GM20431 (cell line): ENCODE measurements around the gene ASF1A.

Source experiments
- in situ Hi-C: fragments of 300-500 bp; cut with MseI, MboI; formaldehyde crosslinking; loops from one replicate; pipeline ENCODE4 v1.15.0; 2020; ENCODE audit warnings: low sequenced_read_pairs; ENCODE audit not compliant: unreplicated experiment

The ASF1A gene

GRCh38 chr6:118877806-118878205 lies 16.1 kb upstream of the ASF1A start:
- in situ Hi-C loops: no loop called here

- in situ Hi-C loops: no loop called here
Measured at GRCh38 chr6:118881440-118882313, 12.3 kb upstream of the ASF1A start.

DNA sequence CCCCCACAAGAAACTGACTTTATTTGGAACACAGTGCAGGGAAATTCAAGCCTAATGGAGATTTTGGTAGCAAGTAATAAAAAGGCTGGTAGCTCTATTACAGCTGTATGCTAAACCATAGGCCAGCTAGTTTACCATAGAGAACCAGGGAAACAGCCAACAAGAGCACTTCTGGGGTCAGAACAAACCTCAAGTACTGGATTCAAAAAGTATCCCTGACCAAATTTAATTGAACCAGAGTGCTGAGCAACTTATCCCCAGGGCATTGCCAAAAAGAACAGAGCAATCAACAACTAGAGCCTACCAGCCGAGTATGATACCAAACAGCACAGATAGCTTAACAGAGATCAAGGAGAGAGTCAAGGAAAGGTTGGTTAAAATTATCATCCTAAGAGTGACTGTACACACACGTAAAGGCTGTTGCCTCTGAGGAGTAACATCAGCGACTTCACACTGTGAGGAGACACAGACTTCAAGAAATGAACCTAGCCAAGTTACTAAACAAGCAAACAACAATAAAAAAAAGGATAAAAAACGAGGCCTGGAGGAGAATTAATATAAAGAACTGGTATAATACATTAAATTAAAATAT lies 11.5 kb upstream of the ASF1A start:
- in situ Hi-C loops: no loop called here

GRCh38 chr6:118886641-118887040 lies 7.3 kb upstream of the ASF1A start:
- in situ Hi-C loops: no loop called here

- in situ Hi-C loops: no loop called here
Measured at GRCh38 chr6:118889163-118889562, 4.8 kb upstream of the ASF1A start.

DNA sequence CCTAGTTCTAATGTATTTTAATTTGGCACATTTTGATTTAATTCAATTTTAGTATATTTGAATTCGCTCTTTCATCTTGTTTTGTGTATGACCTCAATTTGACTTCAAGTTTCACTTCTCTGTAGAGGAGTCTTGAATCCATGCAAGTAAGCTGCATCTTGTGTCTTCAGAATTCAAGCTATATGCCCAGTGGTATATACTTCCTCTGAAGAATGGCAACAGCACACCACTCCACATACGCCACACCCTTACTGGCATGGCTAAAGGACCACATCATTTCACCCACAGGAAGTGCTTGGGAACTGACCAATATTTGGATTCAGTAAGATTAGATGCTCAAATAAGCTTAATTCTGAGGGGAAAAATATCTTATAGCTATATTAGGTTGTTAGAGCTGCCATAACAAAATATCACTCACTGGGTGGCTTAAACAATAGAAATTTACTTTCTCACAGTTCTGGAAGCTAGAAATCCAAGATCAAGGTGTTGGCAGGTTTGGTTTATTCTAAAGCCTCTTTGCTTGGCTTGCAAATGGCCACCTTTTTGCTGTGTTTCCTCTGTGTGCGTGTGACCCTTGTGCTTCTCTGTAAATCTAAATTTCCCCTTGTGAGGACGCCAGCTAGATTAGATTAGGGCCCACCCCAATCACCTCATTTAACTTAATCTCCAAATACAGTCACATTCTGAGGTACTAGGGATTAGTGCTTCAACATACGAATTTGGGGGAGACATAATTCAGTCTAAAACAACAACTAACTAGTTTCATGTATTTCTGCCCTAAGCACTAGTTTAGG lies 2.8 kb upstream of the ASF1A start:
- in situ Hi-C loops: no loop called here

DNA sequence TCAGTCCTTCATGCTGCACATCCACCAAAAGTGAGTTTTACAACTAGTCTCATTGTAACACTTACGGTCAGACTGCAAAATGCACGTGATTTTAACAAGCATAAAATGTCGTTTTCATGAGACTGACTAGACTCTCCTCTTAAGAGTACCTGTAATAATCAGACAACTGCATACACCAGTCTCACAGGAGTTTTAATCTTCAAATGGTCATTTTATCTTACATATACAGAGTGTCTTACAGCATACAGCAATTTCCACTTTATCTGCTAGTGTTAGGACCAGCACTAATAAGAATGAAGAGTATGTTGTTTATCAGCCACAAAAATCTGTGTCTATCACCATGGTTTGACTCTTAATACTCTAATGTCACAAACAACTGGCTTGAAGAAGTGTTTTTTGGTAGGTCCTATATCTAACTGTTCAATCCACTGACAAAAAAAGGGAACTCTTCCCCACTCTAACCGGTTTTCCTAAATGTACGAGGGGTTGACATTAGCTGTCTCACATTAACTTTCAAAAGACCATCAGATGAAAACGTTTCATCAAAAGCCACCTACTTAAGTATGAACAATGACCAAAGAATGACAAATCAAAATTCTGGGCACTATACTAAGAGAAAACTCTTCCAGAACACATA lies 1.5 kb upstream of the ASF1A start:
- in situ Hi-C loops: no loop called here

DNA sequence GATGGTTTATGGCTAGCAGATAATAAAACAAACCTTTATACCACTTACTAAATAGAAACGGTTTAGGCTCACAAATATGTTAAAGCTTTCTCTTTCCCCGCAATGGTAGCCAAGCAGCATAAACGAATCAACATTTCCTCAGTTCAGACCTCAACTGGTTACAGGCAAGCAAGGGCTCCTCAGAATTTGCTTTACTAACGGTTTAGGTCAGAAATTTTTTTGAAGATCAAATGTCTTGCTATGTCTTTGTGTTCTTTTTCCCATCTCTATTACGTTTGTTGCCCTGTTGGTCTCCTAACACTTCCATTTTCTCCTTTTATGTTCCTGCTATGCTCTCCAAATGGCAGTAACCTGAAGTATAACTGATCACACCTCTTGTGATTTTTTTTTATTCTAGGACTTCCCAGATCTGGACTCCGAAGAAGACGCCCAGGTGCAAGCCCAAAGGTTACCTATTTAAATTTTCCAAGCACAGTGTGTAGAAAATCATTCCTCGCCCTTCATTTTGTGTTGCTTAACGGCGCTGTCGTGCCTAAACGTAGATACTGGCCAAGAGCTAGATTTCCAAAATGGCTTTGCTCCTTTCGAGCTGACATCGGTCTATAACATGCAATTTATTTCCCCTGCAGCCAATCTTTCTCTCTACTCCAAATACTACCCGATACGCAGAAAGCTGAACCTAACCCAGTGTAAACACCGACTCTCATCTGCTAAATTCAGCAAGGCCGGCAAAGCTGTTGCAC lies 717 bp upstream of the ASF1A start:
- in situ Hi-C loops: no loop called here

DNA sequence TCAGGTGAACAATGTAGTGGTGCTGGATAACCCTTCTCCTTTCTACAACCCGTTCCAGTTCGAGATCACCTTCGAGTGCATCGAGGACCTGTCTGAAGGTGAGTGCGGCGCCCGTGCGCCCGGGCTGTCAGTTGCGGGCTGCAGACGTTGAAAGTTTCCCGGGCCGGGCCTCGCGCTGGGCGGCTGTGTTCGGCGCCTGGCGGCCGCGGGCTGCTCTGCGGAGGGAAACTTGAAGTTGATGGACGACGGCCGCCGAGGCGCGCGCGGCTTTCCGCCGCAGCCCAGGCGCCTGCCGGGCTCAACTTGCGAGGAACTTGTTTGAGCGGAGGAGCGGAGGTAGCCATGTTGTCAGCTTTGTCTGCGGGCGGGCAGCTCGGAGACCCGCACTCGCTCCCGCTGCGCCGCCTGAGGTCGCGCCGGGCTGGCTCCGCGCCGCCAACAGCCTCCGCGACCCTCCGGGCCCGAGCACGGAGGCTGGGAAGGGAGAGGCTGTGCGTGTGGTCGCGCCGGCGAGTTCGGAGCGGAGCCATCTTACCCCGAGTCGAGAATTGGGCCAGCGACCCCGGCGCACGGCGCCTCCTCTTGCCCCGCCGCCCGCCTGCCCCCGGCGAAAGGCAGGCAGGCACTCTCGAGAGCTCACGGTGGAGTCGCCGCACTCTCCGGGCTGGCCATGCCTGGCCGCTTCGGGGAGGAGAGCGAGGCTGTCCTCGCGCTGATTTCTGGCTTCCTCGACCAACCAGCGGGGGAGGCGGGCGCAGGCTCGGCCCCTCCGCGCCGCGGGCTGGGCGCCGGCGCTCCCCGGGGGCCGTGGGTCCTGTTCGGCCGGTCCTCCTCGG lies 691 bp downstream of the ASF1A start:
- in situ Hi-C loops: no loop called here

DNA sequence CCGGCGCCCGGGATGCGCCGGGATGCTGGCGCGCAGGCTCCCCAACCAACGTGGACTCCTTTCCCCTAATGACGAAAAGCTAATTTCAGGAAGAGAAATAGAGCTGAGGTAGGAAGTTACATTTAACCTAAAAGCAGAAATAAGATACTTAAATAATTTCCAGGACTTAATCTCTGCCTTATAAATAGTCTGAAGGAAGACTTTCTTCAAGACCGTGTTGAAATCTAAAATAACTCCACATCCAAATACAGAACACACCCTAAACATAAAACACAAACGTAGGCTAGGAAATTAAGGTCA lies 1.3 kb downstream of the ASF1A start:
- in situ Hi-C loops: no loop called here

DNA sequence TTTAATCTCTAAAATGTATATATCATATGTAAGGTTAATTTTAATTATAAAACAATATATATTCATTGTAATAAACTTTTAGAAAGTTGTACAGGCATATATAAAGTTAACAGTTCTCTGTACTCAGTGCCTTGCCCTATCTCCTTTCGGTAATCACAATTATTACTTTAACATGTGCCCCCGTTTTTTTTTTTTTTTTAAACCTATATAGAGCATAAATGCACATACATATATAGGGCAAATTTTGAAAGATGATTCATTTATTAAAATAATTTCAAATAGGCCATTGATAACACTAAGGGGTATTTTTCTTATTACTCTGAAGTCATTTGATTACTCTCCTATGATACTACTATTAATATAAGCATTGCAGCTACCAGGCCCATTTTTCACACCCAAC lies 1.9 kb downstream of the ASF1A start:
- in situ Hi-C loops: no loop called here

DNA sequence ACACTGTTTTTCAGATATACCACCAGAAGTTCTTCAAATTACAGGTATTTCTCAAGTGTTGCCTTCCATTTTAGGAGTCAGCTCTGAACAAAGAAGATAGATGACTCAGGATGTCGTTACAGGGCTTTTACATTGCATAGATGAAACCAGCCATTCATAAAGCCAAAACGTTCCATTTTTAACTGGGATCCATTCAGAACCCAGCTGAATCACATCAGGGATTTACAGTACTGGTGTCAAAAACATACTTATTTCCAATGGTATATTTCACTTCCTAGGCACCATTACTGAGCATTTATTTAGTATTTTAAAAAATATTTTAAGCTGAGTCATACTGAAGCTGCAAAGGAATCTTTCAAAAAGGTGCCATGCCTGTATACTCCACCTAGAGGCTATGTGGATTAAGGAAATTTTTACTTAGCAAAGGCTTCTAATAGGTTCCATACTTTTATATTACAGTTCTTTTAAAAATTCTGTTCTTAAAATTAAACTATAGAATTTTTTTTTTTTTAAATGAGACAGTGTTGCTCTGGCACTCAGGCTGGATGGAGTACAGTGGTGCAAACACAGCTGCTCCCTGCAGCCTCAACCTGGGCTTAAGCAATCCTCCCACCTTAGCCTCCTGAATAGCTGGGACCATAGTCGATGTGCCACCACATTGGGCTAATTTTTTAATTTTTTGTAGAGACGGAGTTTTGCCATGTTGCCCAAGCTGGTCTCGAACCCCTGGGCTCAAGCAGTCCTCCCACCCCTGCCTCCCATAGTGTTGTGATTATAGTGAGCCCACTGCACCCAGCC lies 2.6 kb downstream of the ASF1A start:
- in situ Hi-C loops: no loop called here

- in situ Hi-C loops: no loop called here
Measured at GRCh38 chr6:118897386-118897785, 3.4 kb downstream of the ASF1A start.

DNA sequence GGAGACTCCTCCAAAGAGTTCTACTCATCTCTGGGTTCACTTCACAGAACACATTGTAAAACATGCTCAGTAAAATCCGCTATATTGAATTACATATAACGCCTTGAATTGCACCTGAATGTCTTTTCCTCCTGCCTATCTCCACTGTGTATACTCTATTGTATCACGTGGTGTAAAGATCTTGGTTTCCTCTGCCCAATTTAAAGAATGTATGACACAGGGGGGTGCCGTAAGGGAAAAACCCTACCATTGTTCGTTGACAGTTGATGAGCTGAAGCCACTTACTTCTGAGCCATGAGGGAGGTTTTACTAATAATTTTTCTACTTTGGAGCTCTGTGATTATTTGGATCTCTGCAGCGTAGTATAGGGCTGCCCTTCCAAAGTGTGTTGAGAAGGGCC lies 6.0 kb downstream of the ASF1A start:
- in situ Hi-C loops: no loop called here

GRCh38 chr6:118902726-118903125 lies 8.8 kb downstream of the ASF1A start:
- in situ Hi-C loops: no loop called here

DNA sequence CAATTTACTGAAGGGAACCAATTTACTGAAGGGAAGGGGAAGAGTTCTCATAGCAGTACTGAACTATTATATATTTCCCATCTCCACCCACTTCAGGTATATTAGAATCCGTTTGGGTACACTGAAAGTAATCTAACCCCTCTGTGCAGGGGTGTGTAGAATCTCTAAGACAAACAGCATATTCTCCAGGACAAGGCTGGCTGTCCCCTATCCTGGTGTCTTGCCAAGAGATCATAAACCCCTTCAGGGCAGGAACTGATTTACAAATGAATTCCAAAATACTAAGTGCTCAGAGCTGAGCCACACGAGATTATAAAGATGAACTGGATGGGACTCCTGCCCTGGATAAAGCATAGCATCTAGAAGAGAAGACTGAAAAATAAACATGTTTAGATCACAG lies 9.2 kb downstream of the ASF1A start:
- in situ Hi-C loops: no loop called here

GRCh38 chr6:118903691-118904090 lies 9.7 kb downstream of the ASF1A start:
- in situ Hi-C loops: no loop called here

DNA sequence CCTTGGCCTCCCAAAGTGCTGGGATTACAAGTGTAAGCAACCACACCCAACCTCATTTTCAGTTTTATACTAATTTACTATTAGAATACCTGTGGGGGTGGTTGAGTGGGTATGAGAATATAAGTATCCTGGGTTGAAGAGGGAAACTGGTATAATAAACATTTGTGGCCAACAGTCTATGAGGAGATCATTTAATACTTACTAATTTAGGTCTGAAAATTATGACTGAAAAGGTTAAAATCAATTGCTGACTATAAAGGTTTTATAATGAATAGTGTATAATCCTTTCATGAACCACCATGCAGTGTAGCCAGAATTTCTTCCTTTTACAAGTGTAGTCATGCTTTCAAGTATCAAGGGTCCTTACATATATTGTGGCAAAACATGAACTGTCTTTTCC lies 11.1 kb downstream of the ASF1A start:
- in situ Hi-C loops: no loop called here
